Neural cell (in vitro differentiated cells): ENCODE results near the gene RNASE9. TPM values are rescaled to one million over a fixed set of nuclear protein-coding genes. Genes with fewer than 3 reads are reported as not detected.

ENCODE experiments used
- H2AFZ ChIP-seq: fragments of 200-600, 300-800 bp; sonication (generic), shearing (Covaris generic); 2 replicates; pipeline ENCODE4 v1.6.0; 2014; ENCODE audit warnings: low read depth, mild to moderate bottlenecking, antibody characterized with exemption, low read length, moderate library complexity
- H3F3A ChIP-seq: fragments of 200-600 bp; shearing (Covaris generic); 2 replicates; pipeline ENCODE4 v1.6.1; 2016; ENCODE audit warnings: mild to moderate bottlenecking, moderate library complexity, mixed read lengths, antibody characterized with exemption, low read length; ENCODE audit not compliant: insufficient read depth, poor library complexity, severe bottlenecking
- H3K27ac ChIP-seq: fragments of 200-600, 300-800 bp; sonication (generic), shearing (Covaris generic); 2 replicates; pipeline ENCODE4 v1.5.1; 2014; ENCODE audit warnings: mild to moderate bottlenecking, low read length, moderate library complexity
- H3K27me3 ChIP-seq: fragments of 300-800, 200-600 bp; sonication (generic), shearing (Covaris generic); 2 replicates; pipeline ENCODE4 v1.6.0; 2014; ENCODE audit warnings: mild to moderate bottlenecking, low read depth, low read length, moderate library complexity; ENCODE audit not compliant: insufficient read depth
- H3K36me3 ChIP-seq: fragments of 300-800, 200-600 bp; sonication (generic), shearing (Covaris generic); 2 replicates; pipeline ENCODE4 v1.5.1; 2014; ENCODE audit warnings: mild to moderate bottlenecking, antibody characterized with exemption, low read length, moderate library complexity; ENCODE audit not compliant: insufficient read depth
- H3K4me2 ChIP-seq: fragments of 300-800, 200-600 bp; sonication (generic), shearing (Covaris generic); 2 replicates; pipeline ENCODE4 v1.6.0; 2014; ENCODE audit warnings: mild to moderate bottlenecking, low read length
- H3K4me3 ChIP-seq: fragments of 300-800, 200-600 bp; sonication (generic), shearing (Covaris generic); 2 replicates; pipeline ENCODE4 v1.5.1; 2014; ENCODE audit warnings: mild to moderate bottlenecking, low read length, moderate library complexity
- H3K79me2 ChIP-seq: fragments of 200-600 bp; shearing (Covaris generic); replicated peaks from 2 replicates; pipeline ENCODE4 v1.6.0; 2014; ENCODE audit warnings: mild to moderate bottlenecking, low read length, moderate library complexity; ENCODE audit not compliant: insufficient read depth
- H3K9ac ChIP-seq: fragments of 300-800, 200-600 bp; sonication (generic), shearing (Covaris generic); 2 replicates; pipeline ENCODE4 v1.6.1; 2016; ENCODE audit warnings: mild to moderate bottlenecking, low read length, mixed read lengths
- H3K9me2 ChIP-seq: fragments of 200-600 bp; shearing (Covaris generic); 2 replicates; pipeline ENCODE4 v1.6.1; 2016; ENCODE audit warnings: mild to moderate bottlenecking, low read length, mixed read lengths; ENCODE audit not compliant: insufficient read depth
- H3K9me3 ChIP-seq: fragments of 200-600, 300-800 bp; sonication (generic), shearing (Covaris generic); 2 replicates; pipeline ENCODE4 v1.6.1; 2016; ENCODE audit warnings: mild to moderate bottlenecking, mixed run types, low read length, moderate library complexity, mixed read lengths
- H4K20me1 ChIP-seq: fragments of 200-600 bp; shearing (Covaris generic); 2 replicates; pipeline ENCODE4 v1.6.1; 2016; ENCODE audit warnings: mild to moderate bottlenecking, mixed run types; ENCODE audit not compliant: insufficient read depth
- EP300 ChIP-seq: fragments of 450-650 bp; conservative IDR thresholded peaks from 2 replicates; pipeline ENCODE4 v1.6.1; 2014; ENCODE audit warnings: antibody characterized with exemption, mild to moderate bottlenecking, moderate library complexity; ENCODE audit not compliant: poor library complexity, severe bottlenecking
- EZH2 ChIP-seq: fragments of 200-600, 300-800 bp; shearing (Covaris generic), sonication (generic); IDR thresholded peaks from 2 replicates; pipeline ENCODE4 v1.6.1; 2014; ENCODE audit warnings: antibody characterized with exemption, low read length, borderline replicate concordance, mild to moderate bottlenecking; ENCODE audit not compliant: insufficient read depth, poor library complexity, severe bottlenecking
- MXI1 ChIP-seq: fragments of 450-650 bp; conservative IDR thresholded peaks from 2 replicates; pipeline ENCODE4 v1.6.1; 2014; ENCODE audit warnings: antibody characterized with exemption, mild to moderate bottlenecking; ENCODE audit not compliant: poor library complexity, severe bottlenecking
- POLR2AphosphoS5 ChIP-seq: IDR thresholded peaks from 2 replicates; pipeline ENCODE4 v1.6.1; 2012
- RAD21 ChIP-seq: fragments of 450-650 bp; conservative IDR thresholded peaks from 2 replicates; pipeline ENCODE4 v1.6.1; 2014; ENCODE audit warnings: antibody characterized with exemption, mild to moderate bottlenecking, moderate library complexity
- SMC3 ChIP-seq: fragments of 450-650 bp; conservative IDR thresholded peaks from 2 replicates; pipeline ENCODE4 v1.6.1; 2014; ENCODE audit warnings: antibody characterized with exemption, mild to moderate bottlenecking, moderate library complexity; ENCODE audit not compliant: poor library complexity
- TAF1 ChIP-seq: IDR thresholded peaks from 2 replicates; pipeline ENCODE4 v1.6.1; 2012; ENCODE audit warnings: low read depth
- polyA plus RNA-seq: library from polyadenylated mRNA; depleted of rRNA; stranded (reverse); fragments of >200 nt; gene quantifications from 2 replicates; pipeline ENCODE4 v1.2.3, GENCODE V29; 2014
- TF ChIP-seq, protein P1 (sequence below): IDR thresholded peaks from 2 replicates; pipeline ENCODE4 v1.6.1; 2012; ENCODE audit warnings: borderline replicate concordance
- TF ChIP-seq, protein P2 (sequence below): fragments of 450-650 bp; IDR thresholded peaks from 2 replicates; pipeline ENCODE4 v1.5.1; 2014; ENCODE audit warnings: antibody characterized with exemption, mild to moderate bottlenecking, moderate library complexity; ENCODE audit not compliant: poor library complexity, severe bottlenecking

Gene RNASE9
- polyA plus RNA-seq, 1 donor from 2014 or later = not detected

- Histone ChIP-seq H3K9ac (no peak overlapping the region), H2AFZ (no peak overlapping the region), H3K9me3 (no peaks in the 10 kb centered on the region), H3K27ac (no peak overlapping the region), H3K79me2 (no peaks in the 10 kb centered on the region), H3K36me3 (no peaks in the 10 kb centered on the region), H3K4me2 (no peak overlapping the region), H3K9me2 (no peaks in the 10 kb centered on the region), H3F3A (no peaks in the 10 kb centered on the region), H4K20me1 (no peaks in the 10 kb centered on the region), H3K27me3 (peaks cover 5% of the 10 kb centered on the region), H3K4me3 (no peak overlapping the region)
- no peak for TF ChIP-seq MXI1
- no peak for TF ChIP-seq RAD21
- TF ChIP-seq, protein P1, sequence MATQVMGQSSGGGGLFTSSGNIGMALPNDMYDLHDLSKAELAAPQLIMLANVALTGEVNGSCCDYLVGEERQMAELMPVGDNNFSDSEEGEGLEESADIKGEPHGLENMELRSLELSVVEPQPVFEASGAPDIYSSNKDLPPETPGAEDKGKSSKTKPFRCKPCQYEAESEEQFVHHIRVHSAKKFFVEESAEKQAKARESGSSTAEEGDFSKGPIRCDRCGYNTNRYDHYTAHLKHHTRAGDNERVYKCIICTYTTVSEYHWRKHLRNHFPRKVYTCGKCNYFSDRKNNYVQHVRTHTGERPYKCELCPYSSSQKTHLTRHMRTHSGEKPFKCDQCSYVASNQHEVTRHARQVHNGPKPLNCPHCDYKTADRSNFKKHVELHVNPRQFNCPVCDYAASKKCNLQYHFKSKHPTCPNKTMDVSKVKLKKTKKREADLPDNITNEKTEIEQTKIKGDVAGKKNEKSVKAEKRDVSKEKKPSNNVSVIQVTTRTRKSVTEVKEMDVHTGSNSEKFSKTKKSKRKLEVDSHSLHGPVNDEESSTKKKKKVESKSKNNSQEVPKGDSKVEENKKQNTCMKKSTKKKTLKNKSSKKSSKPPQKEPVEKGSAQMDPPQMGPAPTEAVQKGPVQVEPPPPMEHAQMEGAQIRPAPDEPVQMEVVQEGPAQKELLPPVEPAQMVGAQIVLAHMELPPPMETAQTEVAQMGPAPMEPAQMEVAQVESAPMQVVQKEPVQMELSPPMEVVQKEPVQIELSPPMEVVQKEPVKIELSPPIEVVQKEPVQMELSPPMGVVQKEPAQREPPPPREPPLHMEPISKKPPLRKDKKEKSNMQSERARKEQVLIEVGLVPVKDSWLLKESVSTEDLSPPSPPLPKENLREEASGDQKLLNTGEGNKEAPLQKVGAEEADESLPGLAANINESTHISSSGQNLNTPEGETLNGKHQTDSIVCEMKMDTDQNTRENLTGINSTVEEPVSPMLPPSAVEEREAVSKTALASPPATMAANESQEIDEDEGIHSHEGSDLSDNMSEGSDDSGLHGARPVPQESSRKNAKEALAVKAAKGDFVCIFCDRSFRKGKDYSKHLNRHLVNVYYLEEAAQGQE = no peak
- no peak for TF ChIP-seq EZH2
- no peak for TF ChIP-seq EP300
- no peak for TF ChIP-seq POLR2AphosphoS5
Observed at GRCh38 chr14:20607617-20608016, 46.8 kb upstream of the RNASE9 start.

DNA sequence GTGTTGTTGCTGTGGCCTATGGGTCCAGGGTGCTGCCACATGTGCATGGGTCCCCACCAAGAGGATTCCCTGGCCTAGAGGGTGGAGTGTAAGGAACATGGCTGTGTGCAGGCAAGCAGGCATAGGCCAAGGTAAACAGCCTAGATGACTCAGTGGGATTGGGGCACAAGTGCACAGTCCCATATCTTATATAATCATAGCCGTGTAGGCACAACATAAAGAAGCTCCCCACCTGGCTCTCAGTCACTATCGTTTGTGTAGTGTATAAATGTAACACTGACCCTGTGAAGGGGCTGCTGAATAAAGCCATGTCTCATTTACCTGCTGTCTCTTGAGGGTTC, 46.0 kb upstream of the RNASE9 start:
- Histone ChIP-seq H3K79me2 (no peaks in the 10 kb centered on the region), H3K9ac (no peak overlapping the region), H2AFZ (no peak overlapping the region), H3K27ac (no peak overlapping the region), H3K27me3 (peaks cover 5% of the 10 kb centered on the region), H4K20me1 (no peaks in the 10 kb centered on the region), H3K36me3 (no peaks in the 10 kb centered on the region), H3F3A (no peaks in the 10 kb centered on the region), H3K4me2 (no peak overlapping the region), H3K9me3 (no peaks in the 10 kb centered on the region), H3K4me3 (no peak overlapping the region), H3K9me2 (no peaks in the 10 kb centered on the region)
- TF ChIP-seq RAD21 (no peak), SMC3 (no peak), EP300 (no peak), MXI1 (no peak), TAF1 (no peak), POLR2AphosphoS5 (no peak), EZH2 (no peak)
- TF ChIP-seq, protein P1 = no peak
- TF ChIP-seq, protein P2, sequence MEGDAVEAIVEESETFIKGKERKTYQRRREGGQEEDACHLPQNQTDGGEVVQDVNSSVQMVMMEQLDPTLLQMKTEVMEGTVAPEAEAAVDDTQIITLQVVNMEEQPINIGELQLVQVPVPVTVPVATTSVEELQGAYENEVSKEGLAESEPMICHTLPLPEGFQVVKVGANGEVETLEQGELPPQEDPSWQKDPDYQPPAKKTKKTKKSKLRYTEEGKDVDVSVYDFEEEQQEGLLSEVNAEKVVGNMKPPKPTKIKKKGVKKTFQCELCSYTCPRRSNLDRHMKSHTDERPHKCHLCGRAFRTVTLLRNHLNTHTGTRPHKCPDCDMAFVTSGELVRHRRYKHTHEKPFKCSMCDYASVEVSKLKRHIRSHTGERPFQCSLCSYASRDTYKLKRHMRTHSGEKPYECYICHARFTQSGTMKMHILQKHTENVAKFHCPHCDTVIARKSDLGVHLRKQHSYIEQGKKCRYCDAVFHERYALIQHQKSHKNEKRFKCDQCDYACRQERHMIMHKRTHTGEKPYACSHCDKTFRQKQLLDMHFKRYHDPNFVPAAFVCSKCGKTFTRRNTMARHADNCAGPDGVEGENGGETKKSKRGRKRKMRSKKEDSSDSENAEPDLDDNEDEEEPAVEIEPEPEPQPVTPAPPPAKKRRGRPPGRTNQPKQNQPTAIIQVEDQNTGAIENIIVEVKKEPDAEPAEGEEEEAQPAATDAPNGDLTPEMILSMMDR = no peak
